SU-DHL-6 (cell line): Measurements from ENCODE around the gene CLMN.

Source experiments
- H2AFZ ChIP-seq: fragments of 200-600 bp; sonication (generic); 2 replicates; pipeline ENCODE4 v1.6.1; 2014; ENCODE audit warnings: low read depth, mild to moderate bottlenecking, moderate library complexity, mixed read lengths, antibody characterized with exemption, low read length; ENCODE audit not compliant: severe bottlenecking
- H3F3A ChIP-seq: fragments of 200-600 bp; shearing (Covaris generic); 2 replicates; pipeline ENCODE4 v1.6.0; 2016; ENCODE audit warnings: antibody characterized with exemption, mild to moderate bottlenecking; ENCODE audit not compliant: insufficient read depth
- H3K27ac ChIP-seq: fragments of 200-600 bp; sonication (generic); 2 replicates; pipeline ENCODE4 v1.5.1; 2016; ENCODE audit warnings: low read depth, mild to moderate bottlenecking, low read length, moderate library complexity, mixed read lengths
- H3K27me3 ChIP-seq: fragments of 200-600 bp; sonication (generic), shearing (Covaris generic); 2 replicates; pipeline ENCODE4 v1.6.0; 2014; ENCODE audit warnings: mild to moderate bottlenecking, low read length
- H3K36me3 ChIP-seq: fragments of 200-600 bp; sonication (generic); 2 replicates; pipeline ENCODE4 v1.6.1; 2014; ENCODE audit warnings: mild to moderate bottlenecking, low read length, mixed read lengths
- H3K4me2 ChIP-seq: fragments of 300-600, 200-600 bp; shearing (Covaris generic), sonication (generic); 2 replicates; pipeline ENCODE4 v1.6.0; 2014; ENCODE audit warnings: low read length, low read depth, mild to moderate bottlenecking; ENCODE audit not compliant: poor library complexity, severe bottlenecking
- H3K4me3 ChIP-seq: fragments of 200-600 bp; sonication (generic); 2 replicates; pipeline ENCODE4 v1.5.1; 2014; ENCODE audit warnings: antibody characterized with exemption, low read length, mild to moderate bottlenecking, mixed read lengths; ENCODE audit not compliant: insufficient read depth, poor library complexity, severe bottlenecking
- H3K79me2 ChIP-seq: fragments of 200-600 bp; sonication (generic); 2 replicates; pipeline ENCODE4 v1.6.1; 2014; ENCODE audit warnings: mild to moderate bottlenecking, low read length, moderate library complexity; ENCODE audit not compliant: insufficient read depth
- H3K9ac ChIP-seq: fragments of 200-600 bp; sonication (generic); 2 replicates; pipeline ENCODE4 v1.7.0; 2014; ENCODE audit warnings: mild to moderate bottlenecking, low read length
- H3K9me2 ChIP-seq: fragments of 200-600 bp; sonication (generic); replicated peaks from 2 replicates; pipeline ENCODE4 v1.6.1; 2014; ENCODE audit warnings: low read length; ENCODE audit not compliant: insufficient read depth
- H3K9me3 ChIP-seq: fragments of 200-600 bp; sonication (generic); 2 replicates; pipeline ENCODE4 v1.6.1; 2014; ENCODE audit warnings: low read length, mixed read lengths; ENCODE audit not compliant: insufficient read depth
- H4K20me1 ChIP-seq: fragments of 200-600 bp; sonication (generic); 2 replicates; pipeline ENCODE4 v1.6.1; 2014; ENCODE audit warnings: low read depth, mild to moderate bottlenecking, antibody characterized with exemption, low read length, moderate library complexity, mixed read lengths
- CTCF ChIP-seq: fragments of 200-600 bp; sonication (generic); IDR thresholded peaks from one replicate; pipeline ENCODE4 v1.5.1; 2017; ENCODE audit warnings: antibody characterized with exemption, mild to moderate bottlenecking, low read length, moderate library complexity; ENCODE audit not compliant: insufficient read depth, poor library complexity, severe bottlenecking
- EZH2phosphoT487 ChIP-seq: fragments of 200-600 bp; sonication (generic), shearing (Covaris generic); conservative IDR thresholded peaks from 2 replicates; pipeline ENCODE4 v1.6.1; 2018; ENCODE audit warnings: mild to moderate bottlenecking, antibody characterized with exemption, low read length, moderate library complexity, mixed read lengths

The CLMN gene

DNA sequence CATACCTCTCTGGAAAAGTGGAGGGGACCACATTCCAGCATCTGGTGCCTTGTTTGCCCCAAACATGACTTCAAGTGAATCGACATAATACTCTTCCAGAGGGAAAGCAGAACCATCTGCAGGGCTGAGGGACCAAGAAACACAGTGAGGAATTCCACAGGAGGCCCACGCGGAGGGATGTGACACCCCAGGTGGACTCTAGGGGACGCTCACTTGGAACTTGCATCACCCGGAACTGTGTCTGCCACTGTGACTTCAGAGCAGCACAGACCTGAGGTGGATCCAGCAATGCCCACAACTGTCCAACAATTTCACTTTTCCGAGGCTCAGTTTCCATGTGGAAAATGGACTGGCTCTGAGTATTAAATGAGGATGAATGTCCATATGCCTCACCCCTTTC is 14.3 kb upstream of the CLMN start:
- Histone ChIP-seq H3K27ac (no peak overlapping the region), H3K4me2 (no peak overlapping the region), H3F3A (no peaks in the 10 kb centered on the region), H3K9me2 (no peaks in the 10 kb centered on the region), H3K9me3 (no peaks in the 10 kb centered on the region), H3K27me3 (no peaks in the 10 kb centered on the region), H4K20me1 (no peaks in the 10 kb centered on the region), H3K36me3 (no peaks in the 10 kb centered on the region), H2AFZ (no peak overlapping the region), H3K9ac (no peak overlapping the region), H3K79me2 (no peaks in the 10 kb centered on the region), H3K4me3 (no peak overlapping the region)
- TF ChIP-seq EZH2phosphoT487 (no peak), CTCF (no peak)

- H2AFZ ChIP-seq = no peak overlapping the region
- H3K9me2 ChIP-seq = no peaks in the 10 kb centered on the region
- no peak overlapping the region for H3K27ac ChIP-seq
- no peak for TF ChIP-seq CTCF
- no peaks in the 10 kb centered on the region for H4K20me1 ChIP-seq
- no peaks in the 10 kb centered on the region for H3K9me3 ChIP-seq
- H3K79me2 ChIP-seq = no peaks in the 10 kb centered on the region
- no peaks in the 10 kb centered on the region for H3F3A ChIP-seq
- H3K27me3 ChIP-seq = no peaks in the 10 kb centered on the region
- H3K4me3 ChIP-seq = no peak overlapping the region
- H3K9ac ChIP-seq = no peak overlapping the region
- H3K4me2 ChIP-seq = no peak overlapping the region
- no peaks in the 10 kb centered on the region for H3K36me3 ChIP-seq
Measured at GRCh38 chr14:95332641-95333040, 12.9 kb upstream of the CLMN start.

- no peaks in the 10 kb centered on the region for H3F3A ChIP-seq
- H3K4me3 ChIP-seq = no peak overlapping the region
- no peak for TF ChIP-seq EZH2phosphoT487
- no peak for TF ChIP-seq CTCF
- H3K27ac ChIP-seq = no peak overlapping the region
- H3K27me3 ChIP-seq = no peaks in the 10 kb centered on the region
- no peak overlapping the region for H3K4me2 ChIP-seq
- H2AFZ ChIP-seq = no peak overlapping the region
- no peaks in the 10 kb centered on the region for H3K36me3 ChIP-seq
- no peaks in the 10 kb centered on the region for H3K9me3 ChIP-seq
- H3K79me2 ChIP-seq = no peaks in the 10 kb centered on the region
- H4K20me1 ChIP-seq = no peaks in the 10 kb centered on the region
- H3K9me2 ChIP-seq = no peaks in the 10 kb centered on the region
- no peak overlapping the region for H3K9ac ChIP-seq
Measured at GRCh38 chr14:95331708-95332408, 12.2 kb upstream of the CLMN start.
